ACC112 (cell line): Measurements from ENCODE around the gene RAPGEF1.

ENCODE experiments used
- H2AFZ ChIP-seq: fragments of 200-600 bp; sonication (generic); one replicate; pipeline ENCODE4 v1.6.0; 2017; ENCODE audit warnings: antibody characterized with exemption, low read length; ENCODE audit not compliant: unreplicated experiment
- H3K27ac ChIP-seq: fragments of 200-600 bp; sonication (generic); 2 replicates; pipeline ENCODE4 v1.5.1; 2014; ENCODE audit warnings: low read depth, mild to moderate bottlenecking, antibody characterized with exemption, low read length, moderate library complexity
- H3K27me3 ChIP-seq: fragments of 200-600 bp; sonication (generic); 2 replicates; pipeline ENCODE4 v1.6.1; 2014; ENCODE audit warnings: mild to moderate bottlenecking, antibody characterized with exemption, low read length, moderate library complexity, mixed read lengths; ENCODE audit not compliant: insufficient read depth
- H3K36me3 ChIP-seq: fragments of 200-600 bp; sonication (generic); 2 replicates; pipeline ENCODE4 v1.6.1; 2016; ENCODE audit warnings: mild to moderate bottlenecking, antibody characterized with exemption, low read length, moderate library complexity, mixed read lengths; ENCODE audit not compliant: insufficient read depth
- H3K4me1 ChIP-seq: fragments of 200-600 bp; sonication (generic); one replicate; pipeline ENCODE4 v1.6.1; 2016; ENCODE audit warnings: low read length, mixed read lengths; ENCODE audit not compliant: insufficient read depth, unreplicated experiment, control insufficient read depth
- H3K4me3 ChIP-seq: fragments of 200-600 bp; sonication (generic); 2 replicates; pipeline ENCODE4 v1.5.1; 2014; ENCODE audit warnings: mild to moderate bottlenecking, low read depth, low read length
- H3K79me2 ChIP-seq: fragments of 200-600 bp; sonication (generic); one replicate; pipeline ENCODE4 v1.6.0; 2016; ENCODE audit warnings: low read length; ENCODE audit not compliant: control insufficient read depth, unreplicated experiment, insufficient read depth

The RAPGEF1 gene

DNA sequence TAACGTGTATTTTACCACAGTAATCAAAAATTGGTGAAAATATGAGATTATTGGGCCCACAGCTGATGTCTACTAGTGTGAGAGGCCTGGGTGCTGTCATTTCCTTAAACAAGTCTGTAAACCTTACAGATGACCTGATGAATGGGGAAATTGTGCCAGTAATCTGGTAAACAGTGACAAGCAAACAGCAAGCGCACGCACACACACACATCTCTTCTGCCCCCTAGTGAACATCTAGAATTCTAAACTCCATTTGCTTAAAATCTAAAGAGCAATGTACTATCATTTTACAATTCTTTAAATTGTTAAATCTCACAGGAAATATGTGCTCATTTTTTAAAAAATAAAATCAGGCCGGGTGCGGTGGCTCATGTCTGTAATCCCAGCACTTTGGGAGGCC is 7.5 kb upstream of the RAPGEF1 start:
- no peaks in the 10 kb centered on the region for H3K27me3 ChIP-seq
- H3K79me2 ChIP-seq = no peaks in the 10 kb centered on the region
- peak overlapping the region; percentile 9 for H2AFZ ChIP-seq
- no peak overlapping the region for H3K27ac ChIP-seq
- no peaks in the 10 kb centered on the region for H3K36me3 ChIP-seq
- no peaks in the 10 kb centered on the region for H3K4me1 ChIP-seq
- no peak overlapping the region for H3K4me3 ChIP-seq

DNA sequence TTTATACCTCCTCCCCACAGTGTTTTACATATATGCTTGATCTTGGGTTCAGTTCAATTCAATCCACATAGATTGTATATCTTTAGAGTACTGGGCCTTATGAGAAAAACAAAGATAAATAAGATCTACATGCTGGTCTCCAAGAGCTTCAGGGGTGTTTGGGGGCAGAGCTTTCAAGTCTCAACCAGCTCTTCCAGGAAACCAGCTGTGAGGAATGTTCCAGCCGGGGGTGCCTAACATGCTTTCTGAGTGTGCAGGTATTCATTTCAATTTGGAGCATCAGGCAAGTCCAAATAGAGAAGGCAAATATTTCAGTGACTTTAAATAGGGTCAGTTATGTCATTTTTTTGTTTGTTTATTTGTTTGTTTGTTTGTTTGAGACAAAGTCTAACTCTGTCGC is 5.7 kb upstream of the RAPGEF1 start:
- no peaks in the 10 kb centered on the region for H3K79me2 ChIP-seq
- no peaks in the 10 kb centered on the region for H3K4me1 ChIP-seq
- H2AFZ ChIP-seq = no peak overlapping the region
- H3K27me3 ChIP-seq = no peaks in the 10 kb centered on the region
- no peaks in the 10 kb centered on the region for H3K36me3 ChIP-seq
- no peak overlapping the region for H3K4me3 ChIP-seq
- no peak overlapping the region for H3K27ac ChIP-seq

DNA sequence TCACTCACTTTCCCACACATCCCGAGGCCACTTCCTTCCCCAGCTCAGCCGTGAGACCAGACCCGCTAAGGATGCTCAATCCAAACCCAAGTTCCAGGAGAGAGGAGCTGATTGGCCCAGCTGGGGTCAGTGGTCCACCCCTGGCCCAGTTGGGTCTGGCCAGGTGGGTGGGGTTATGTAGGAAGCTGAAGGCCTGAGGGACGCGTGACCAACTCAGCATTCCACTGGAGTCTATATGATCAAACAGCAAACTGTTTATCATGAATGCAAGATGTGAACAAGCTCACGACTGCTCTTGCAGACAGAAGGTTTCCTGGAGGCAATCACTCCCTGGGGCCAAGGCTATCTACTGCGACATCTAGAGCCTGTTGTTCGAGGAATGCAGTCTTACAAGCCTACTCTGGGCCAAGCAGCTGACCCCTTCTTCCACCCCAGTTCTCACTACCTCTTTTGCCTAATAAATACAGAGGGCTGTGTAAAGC is 4.9 kb upstream of the RAPGEF1 start:
- H3K27me3 ChIP-seq = no peaks in the 10 kb centered on the region
- H3K27ac ChIP-seq = no peak overlapping the region
- no peaks in the 10 kb centered on the region for H3K36me3 ChIP-seq
- no peak overlapping the region for H3K4me3 ChIP-seq
- no peaks in the 10 kb centered on the region for H3K4me1 ChIP-seq
- no peak overlapping the region for H2AFZ ChIP-seq
- H3K79me2 ChIP-seq = no peaks in the 10 kb centered on the region

DNA sequence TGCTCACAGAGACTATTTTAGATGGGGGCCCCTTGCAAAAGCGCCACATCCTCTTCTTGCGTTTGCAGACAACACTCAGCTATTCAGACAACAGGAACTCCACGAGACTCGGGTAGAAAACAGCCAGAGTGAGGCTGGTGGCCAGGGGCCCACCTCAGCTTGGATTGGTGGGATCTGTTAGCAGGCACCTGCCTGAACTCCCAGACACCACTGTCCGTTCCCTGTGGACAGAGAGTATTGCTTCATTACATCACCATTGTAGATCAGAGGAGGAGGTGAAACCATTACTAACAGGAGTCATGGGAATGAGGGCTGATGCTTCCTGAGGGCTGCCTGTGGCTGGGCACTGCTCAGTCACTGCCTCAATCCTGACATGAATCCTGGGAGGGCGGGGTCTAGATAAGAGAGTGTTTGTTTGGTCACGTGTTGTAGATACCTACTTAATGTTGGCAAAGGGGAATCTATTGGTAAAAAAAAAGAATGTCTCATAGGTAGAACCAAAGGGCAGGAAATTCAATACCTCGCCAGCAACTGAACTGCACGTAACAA is 4.4 kb upstream of the RAPGEF1 start:
- peaks cover 1% of the 10 kb centered on the region for H3K79me2 ChIP-seq
- no peak overlapping the region for H2AFZ ChIP-seq
- no peak overlapping the region for H3K27ac ChIP-seq
- no peak overlapping the region for H3K4me3 ChIP-seq
- H3K36me3 ChIP-seq = no peaks in the 10 kb centered on the region
- no peaks in the 10 kb centered on the region for H3K27me3 ChIP-seq
- H3K4me1 ChIP-seq = no peaks in the 10 kb centered on the region

DNA sequence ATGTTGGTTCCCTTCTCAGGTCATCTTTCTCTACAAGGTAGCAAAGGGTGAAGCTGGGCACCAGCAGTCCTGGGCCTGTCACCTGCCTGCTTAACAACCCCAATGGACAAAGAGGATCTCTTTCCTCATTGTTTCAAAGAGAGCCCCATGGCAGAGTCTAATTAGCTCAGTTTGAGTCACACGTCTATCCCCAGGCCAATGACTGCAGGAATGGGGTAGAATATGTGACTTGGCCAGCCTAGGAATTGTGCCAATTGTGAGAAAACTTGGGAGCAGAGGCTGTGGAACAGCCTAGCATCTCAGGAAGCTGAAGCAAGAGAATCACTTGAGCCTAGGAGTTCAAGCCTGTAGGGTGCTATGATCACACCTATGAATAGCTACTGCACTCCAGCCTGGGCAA is 3.6 kb upstream of the RAPGEF1 start:
- Histone ChIP-seq H3K36me3 (no peaks in the 10 kb centered on the region), H3K4me3 (no peak overlapping the region), H3K4me1 (peaks cover 4% of the 10 kb centered on the region), H2AFZ (no peak overlapping the region), H3K27me3 (no peaks in the 10 kb centered on the region), H3K79me2 (peaks cover 9% of the 10 kb centered on the region), H3K27ac (no peak overlapping the region)

DNA sequence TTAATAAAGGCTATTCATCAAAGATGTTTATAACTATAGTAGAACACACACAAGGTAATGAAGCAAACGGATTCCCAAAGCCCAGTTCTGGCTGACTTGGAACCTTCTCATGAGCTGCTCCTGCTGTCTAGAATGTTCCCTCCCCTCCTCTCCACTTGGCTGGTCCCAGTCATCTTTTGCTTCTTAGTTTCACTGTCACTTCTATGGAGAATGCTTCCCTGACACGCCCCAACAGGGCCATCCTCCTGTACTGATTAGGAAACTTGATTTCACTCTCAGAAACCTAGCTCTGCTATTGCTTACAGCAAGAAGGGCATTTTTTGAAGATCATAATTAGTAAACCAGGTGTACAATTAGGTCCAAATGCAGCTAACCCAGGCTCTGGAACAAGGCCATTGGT is 3.2 kb upstream of the RAPGEF1 start:
- Histone ChIP-seq H3K79me2 (peaks cover 13% of the 10 kb centered on the region), H3K27ac (no peak overlapping the region), H3K4me1 (peaks cover 7% of the 10 kb centered on the region), H3K27me3 (no peaks in the 10 kb centered on the region), H3K36me3 (no peaks in the 10 kb centered on the region), H2AFZ (no peak overlapping the region), H3K4me3 (no peak overlapping the region)

DNA sequence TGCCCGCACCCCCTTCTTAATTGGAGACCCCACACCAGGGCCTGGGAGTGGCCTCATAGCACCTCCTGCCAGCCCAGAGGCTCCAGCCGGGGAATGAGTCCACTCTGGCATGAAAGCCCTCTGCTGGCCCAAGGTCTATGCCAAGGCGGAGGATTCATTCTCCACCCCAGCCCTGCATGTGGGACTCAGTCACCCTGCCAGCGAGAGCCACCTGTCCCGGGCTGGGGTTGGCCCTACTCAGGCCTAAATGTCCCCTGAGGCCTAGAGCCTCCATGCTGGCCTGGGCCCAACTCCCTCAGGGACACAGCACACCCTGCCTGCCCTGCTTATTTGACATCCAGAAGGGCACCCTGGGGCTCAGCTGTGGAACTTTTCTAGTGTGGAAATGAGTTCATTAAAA is 1.0 kb upstream of the RAPGEF1 start:
- no peak overlapping the region for H2AFZ ChIP-seq
- H3K27me3 ChIP-seq = no peaks in the 10 kb centered on the region
- H3K4me1 ChIP-seq = peaks cover 7% of the 10 kb centered on the region
- H3K79me2 ChIP-seq = peaks cover 24% of the 10 kb centered on the region
- no peaks in the 10 kb centered on the region for H3K36me3 ChIP-seq
- H3K4me3 ChIP-seq = no peak overlapping the region
- no peak overlapping the region for H3K27ac ChIP-seq

DNA sequence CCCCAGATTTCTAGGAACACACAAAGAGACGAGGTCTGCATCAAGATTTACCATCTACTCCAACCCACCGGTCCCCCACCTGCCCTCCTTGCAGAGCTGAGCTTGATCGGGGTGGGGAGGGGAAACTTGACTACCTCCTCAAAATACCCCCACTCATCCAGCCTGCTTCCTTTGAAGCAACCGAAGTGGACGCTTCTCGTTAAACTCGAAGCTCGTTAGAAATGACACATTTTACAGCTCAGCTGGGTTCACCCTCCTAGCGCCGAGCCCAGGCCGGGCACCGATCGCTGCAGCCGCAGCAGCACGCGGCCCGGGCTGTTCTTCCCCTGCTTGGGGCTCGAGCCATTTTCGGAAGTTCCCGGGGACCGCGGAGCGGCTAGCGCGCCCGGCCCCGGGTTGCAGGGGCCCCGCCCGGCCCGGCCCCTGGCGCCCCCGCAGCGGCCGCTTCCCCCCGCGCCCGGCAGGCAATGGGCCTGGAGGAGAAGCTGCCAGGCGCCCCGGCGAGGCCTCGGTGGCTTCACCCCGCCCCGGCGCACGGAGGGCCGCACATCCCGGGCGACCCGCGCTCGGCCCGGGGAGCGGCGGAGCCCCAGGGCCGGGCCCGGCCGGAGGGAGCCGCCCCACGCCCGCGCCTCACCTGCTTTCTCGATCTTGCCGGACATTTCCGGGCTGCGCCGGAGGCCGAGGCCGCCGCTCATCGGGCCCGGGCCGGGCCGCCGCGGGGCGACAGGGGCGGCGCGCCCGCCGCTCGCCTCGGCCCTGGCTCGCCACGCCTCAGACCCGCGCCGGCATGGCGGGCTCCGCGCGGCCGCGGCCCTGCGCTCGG is 530 bp downstream of the RAPGEF1 start:
- H3K36me3 ChIP-seq = no peaks in the 10 kb centered on the region
- H3K4me3 ChIP-seq = peak overlapping the region; percentile 90
- H3K79me2 ChIP-seq = peaks cover 33% of the 10 kb centered on the region
- no peaks in the 10 kb centered on the region for H3K27me3 ChIP-seq
- H3K4me1 ChIP-seq = peaks cover 22% of the 10 kb centered on the region
- H3K27ac ChIP-seq = peak overlapping the region; percentile 45; the same call in 1 of the 2 replicates
- H2AFZ ChIP-seq = peak overlapping the region; percentile 6

DNA sequence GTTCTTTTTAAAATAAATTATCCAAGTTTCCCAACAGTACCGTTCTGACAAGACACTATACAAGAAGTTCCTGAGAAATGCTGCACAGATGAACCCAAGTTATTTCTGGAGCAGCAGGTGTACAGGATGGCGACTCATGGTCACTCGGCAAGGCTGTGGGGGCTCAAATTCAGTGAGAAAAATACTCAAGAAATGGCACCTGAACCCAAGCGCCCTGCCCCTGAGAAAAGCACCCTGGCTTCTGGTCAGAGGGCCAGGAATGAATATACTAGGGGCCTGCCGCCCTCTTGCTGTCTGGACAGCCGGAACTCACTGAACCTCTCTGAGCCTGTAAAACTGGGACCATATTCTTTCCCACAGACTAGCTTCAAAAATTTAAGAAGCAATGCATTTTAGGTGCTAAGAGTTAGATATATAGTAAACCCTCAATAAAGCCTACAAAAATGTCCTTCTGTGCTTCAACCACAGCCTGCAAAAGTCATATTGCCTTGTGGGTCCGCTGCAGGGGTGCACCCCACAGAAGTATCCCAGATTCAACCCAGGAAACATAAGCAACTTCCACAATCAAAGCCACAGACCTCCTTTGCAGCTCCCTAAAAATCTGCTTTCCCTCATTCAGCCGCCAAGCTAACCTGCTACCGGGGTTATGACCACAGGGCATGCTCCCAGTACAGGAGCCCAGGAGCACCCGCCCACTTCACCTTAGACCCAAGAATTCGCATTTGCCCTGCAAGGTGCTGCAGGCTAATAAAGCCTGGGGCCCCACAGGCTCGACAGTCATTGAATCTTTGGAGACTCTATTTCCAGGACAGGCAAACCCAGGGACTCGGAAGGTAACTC is 1.4 kb downstream of the RAPGEF1 start:
- H3K36me3 ChIP-seq = no peaks in the 10 kb centered on the region
- no peak overlapping the region for H3K27ac ChIP-seq
- H3K27me3 ChIP-seq = no peaks in the 10 kb centered on the region
- H3K4me1 ChIP-seq = peaks cover 30% of the 10 kb centered on the region
- peaks cover 33% of the 10 kb centered on the region for H3K79me2 ChIP-seq
- no peak overlapping the region for H2AFZ ChIP-seq
- peak overlapping the region; percentile 90 for H3K4me3 ChIP-seq

DNA sequence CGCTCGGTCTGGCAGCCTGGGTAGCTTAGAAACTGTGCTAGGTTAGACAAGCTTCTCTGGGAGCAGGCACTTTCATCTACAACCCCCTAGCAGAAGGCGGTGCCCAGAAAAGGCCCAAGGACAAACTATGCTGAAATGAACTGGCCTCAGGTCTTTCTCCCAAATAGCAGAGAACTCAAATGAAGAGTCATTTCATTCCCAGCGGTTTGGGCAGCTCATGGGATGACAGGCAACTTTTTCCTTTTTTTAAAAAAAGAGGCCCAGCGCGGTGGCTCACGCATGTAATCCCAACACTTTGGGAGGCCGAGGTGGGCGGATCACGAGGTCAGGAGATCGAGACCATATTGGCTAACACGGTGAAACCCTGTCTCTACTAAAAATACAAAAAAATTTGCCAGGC is 2.5 kb downstream of the RAPGEF1 start:
- peaks cover 40% of the 10 kb centered on the region for H3K4me1 ChIP-seq
- no peaks in the 10 kb centered on the region for H3K36me3 ChIP-seq
- H3K79me2 ChIP-seq = peaks cover 38% of the 10 kb centered on the region
- no peak overlapping the region for H2AFZ ChIP-seq
- H3K27ac ChIP-seq = no peak overlapping the region
- H3K27me3 ChIP-seq = no peaks in the 10 kb centered on the region
- H3K4me3 ChIP-seq = no peak overlapping the region
